Activated CD8-positive, alpha-beta T cell treated with anti-CD3 and anti-CD28 coated beads for 36 hours (primary cell): ENCODE measurements around the gene CACNA1C. TPM values are rescaled to one million over a fixed set of nuclear protein-coding genes. Genes with fewer than 3 reads are reported as not detected.

ENCODE experiments used
- ATAC-seq: fragments of 200-7000 bp; cut with Tn5 transposase; one replicate; pipeline ENCODE4 v1.10.0; 2021; ENCODE audit warnings: mild to moderate bottlenecking, moderate library complexity
- CTCF ChIA-PET: fragments of 350-600 bp; sonication (Branson Sonifier 250); formaldehyde crosslinking; loops from one replicate; lab custom pipeline; 2021; ENCODE audit warnings: antibody characterized with exemption; lab: Charles Lee
- POLR2A ChIA-PET: fragments of 350-600 bp; sonication (Branson Sonifier 250); formaldehyde crosslinking; loops from one replicate; lab custom pipeline; 2021; ENCODE audit warnings: antibody characterized with exemption; lab: Charles Lee
- DNase-seq: peaks from one replicate; pipeline ENCODE4 v3.0.0-alpha.2; 2020
- H3K27ac Mint-ChIP-seq: one replicate; pipeline ENCODE4 v1.8.0; 2021; ENCODE audit warnings: mild to moderate bottlenecking, mixed read lengths
- H3K27me3 Mint-ChIP-seq: one replicate; pipeline ENCODE4 v1.8.0; 2021; ENCODE audit warnings: mixed read lengths
- H3K36me3 Mint-ChIP-seq: one replicate; pipeline ENCODE4 v1.8.0; 2021; ENCODE audit warnings: low read depth, mixed read lengths
- H3K4me1 Mint-ChIP-seq: one replicate; pipeline ENCODE4 v1.8.0; 2021; ENCODE audit warnings: low read depth, mixed read lengths
- H3K4me3 Mint-ChIP-seq: one replicate; pipeline ENCODE4 v1.8.0; 2021; ENCODE audit warnings: mild to moderate bottlenecking, moderate library complexity, mixed read lengths
- H3K9me3 Mint-ChIP-seq: one replicate; pipeline ENCODE4 v1.8.0; 2021; ENCODE audit warnings: mixed read lengths
- CTCF ChIP-seq: fragments of 200-600 bp; IDR thresholded peaks from one replicate; pipeline ENCODE4 v1.8.0; 2022; ENCODE audit warnings: antibody characterized with exemption, mild to moderate bottlenecking
- intact Hi-C: fragments of 100-400 bp; cut with micrococcal nuclease; formaldehyde crosslinking; loops from one replicate; pipeline ENCODE4 v1.10.0; 2022
- total RNA-seq, 2 experiments: library from RNA; stranded (reverse); gene quantifications; one replicate each; pipeline ENCODE4 v1.2.3, GENCODE V29; 2021

CACNA1C gene
- total RNA-seq, 2 experiments from 2014 or later: 0.02 to 0.05 TPM

GRCh38 chr12:2156333-2156732 is 103.5 kb downstream of the CACNA1C start:
- no peaks in the 10 kb centered on the region for H3K36me3 Mint-ChIP-seq
- ChIA-PET POLR2A (no interaction called here), CTCF (no interaction called here)
- intact Hi-C loops: no loop called here
- H3K4me1 Mint-ChIP-seq: no peaks in the 10 kb centered on the region
- TF ChIP-seq CTCF: no peak
- no peak overlapping the region for H3K27ac Mint-ChIP-seq
- no peak overlapping the region for H3K4me3 Mint-ChIP-seq
- DNase-seq (no peak), ATAC-seq (no peak)
- H3K27me3 Mint-ChIP-seq: peaks cover 5% of the 10 kb centered on the region
- H3K9me3 Mint-ChIP-seq: no peaks in the 10 kb centered on the region

- H3K4me1 Mint-ChIP-seq: no peaks in the 10 kb centered on the region
- intact Hi-C loops: no loop called here
- no peaks in the 10 kb centered on the region for H3K9me3 Mint-ChIP-seq
- CTCF ChIA-PET: no interaction called here
- POLR2A ChIA-PET: no interaction called here
- DNase-seq (no peak), ATAC-seq (no peak)
- TF ChIP-seq CTCF: no peak
- no peak overlapping the region for H3K27ac Mint-ChIP-seq
- H3K4me3 Mint-ChIP-seq: no peak overlapping the region
- no peaks in the 10 kb centered on the region for H3K36me3 Mint-ChIP-seq
- H3K27me3 Mint-ChIP-seq: no peaks in the 10 kb centered on the region
These were observed 107.3 kb downstream of the CACNA1C start for GRCh38 chr12:2160043-2160442.

- DNase-seq (no peak), ATAC-seq (no peak)
- Mint-ChIP-seq H3K4me3 (no peak overlapping the region), H3K27me3 (peaks cover 2% of the 10 kb centered on the region), H3K9me3 (peaks cover 3% of the 10 kb centered on the region), H3K36me3 (no peaks in the 10 kb centered on the region), H3K27ac (no peak overlapping the region), H3K4me1 (no peaks in the 10 kb centered on the region)
- TF ChIP-seq CTCF: no peak
- ChIA-PET POLR2A (no interaction called here), CTCF (interaction anchor here (0.6 kb wide), 1 partner anchor 103 kb away, joined by 3 read pairs; no protein-coding TSS in a partner anchor)
- intact Hi-C loops: no loop called here
These were observed 108.7 kb downstream of the CACNA1C start for GRCh38 chr12:2161473-2161872.

- peaks cover 19% of the 10 kb centered on the region for H3K9me3 Mint-ChIP-seq
- H3K27me3 Mint-ChIP-seq: peaks cover 2% of the 10 kb centered on the region
- intact Hi-C loops: no loop called here
- no peak overlapping the region for H3K27ac Mint-ChIP-seq
- no peak overlapping the region for H3K4me3 Mint-ChIP-seq
- TF ChIP-seq CTCF: no peak
- ChIA-PET CTCF (no interaction called here), POLR2A (no interaction called here)
- H3K4me1 Mint-ChIP-seq: no peaks in the 10 kb centered on the region
- H3K36me3 Mint-ChIP-seq: peaks cover 2% of the 10 kb centered on the region
- no peak for ATAC-seq
- DNase-seq: no peak
These were observed 110.6 kb downstream of the CACNA1C start for GRCh38 chr12:2163177-2163941.

- Mint-ChIP-seq H3K9me3 (peaks cover 20% of the 10 kb centered on the region), H3K27ac (no peak overlapping the region), H3K27me3 (peaks cover 2% of the 10 kb centered on the region), H3K4me3 (no peak overlapping the region), H3K36me3 (peaks cover 2% of the 10 kb centered on the region), H3K4me1 (no peaks in the 10 kb centered on the region)
- intact Hi-C loops: no loop called here
- DNase-seq (no peak), ATAC-seq (no peak)
- ChIA-PET CTCF (interaction anchor here (1.1 kb wide), 1 partner anchor 126 kb away, joined by 3 read pairs; no protein-coding TSS in a partner anchor), POLR2A (no interaction called here)
- TF ChIP-seq CTCF: no peak
These were observed 112.2 kb downstream of the CACNA1C start for GRCh38 chr12:2165021-2165420.
